Measurements from ENCODE around the gene MYOD1. TPM values are rescaled to one million over a fixed set of nuclear protein-coding genes. Genes with fewer than 3 reads are reported as not detected.

MYOD1 gene
- total RNA-seq, 1 experiment from 2014 or later = not detected

- Histone ChIP-seq H3K27ac (ENCODE audit: low read depth, low read length, poor library complexity, severe bottlenecking) (no peak overlapping the region), H3K27me3 (replicated peaks; ENCODE audit: insufficient read depth, low read depth, low read length, poor library complexity) (peaks cover 10% of the 10 kb centered on the region), H3K9me3 (ENCODE audit: low read depth, low read length, poor library complexity, severe bottlenecking) (no peaks in the 10 kb centered on the region), H3K4me1 (ENCODE audit: insufficient read depth, low read length, poor library complexity, severe bottlenecking) (no peaks in the 10 kb centered on the region), H3K4me3 (ENCODE audit: low read depth, low read length, poor library complexity, severe bottlenecking) (no peak overlapping the region), H3K36me3 (ENCODE audit: insufficient read depth, low read length, poor library complexity, severe bottlenecking) (no peaks in the 10 kb centered on the region)
- intact Hi-C loops (cut with micrococcal nuclease; ENCODE audit: unreplicated experiment) = loop anchor here (10.0 kb wide), 1 partner anchor 351 kb away; the partner anchor contains the start of gene KCNJ11
- ChIA-PET CTCF (interaction anchor here (1.6 kb wide), 1 partner anchor 237 kb away, joined by 8 read pairs; no protein-coding TSS in a partner anchor), POLR2A (ENCODE audit: low non-redundant PET) (no interaction called here)
- no TSS peak for BruUV-seq (replicated peaks)
- TF ChIP-seq EZH2 (IDR thresholded peaks at IDR 0.05; ENCODE audit: borderline replicate concordance, low read depth, low read length, poor library complexity, severe bottlenecking) (no peak), CTCF (conservative IDR thresholded peaks at IDR 0.05; ENCODE audit: low read depth, low read length) (peak; percentile 50)
- peak; percentile 19 for DNase-seq (ENCODE audit: low spot score)
Observed at GRCh38 chr11:17735818-17736578, 16.6 kb downstream of the MYOD1 start.

GRCh38 chr11:17736579-17736893, 17.2 kb downstream of the MYOD1 start:
- CTCF ChIA-PET = no interaction called here
- intact Hi-C loops (cut with micrococcal nuclease; ENCODE audit: unreplicated experiment) = loop anchor here (10.0 kb wide), 1 partner anchor 352 kb away; the partner anchor contains the start of gene KCNJ11
- H3K27me3 ChIP-seq (replicated peaks; ENCODE audit: insufficient read depth, low read depth, low read length, poor library complexity) = peaks cover 10% of the 10 kb centered on the region
- TF ChIP-seq EZH2 (IDR thresholded peaks at IDR 0.05; ENCODE audit: borderline replicate concordance, low read depth, low read length, poor library complexity, severe bottlenecking) (no peak), CTCF (conservative IDR thresholded peaks at IDR 0.05; ENCODE audit: low read depth, low read length) (no peak)
- no peaks in the 10 kb centered on the region for H3K4me1 ChIP-seq (ENCODE audit: insufficient read depth, low read length, poor library complexity, severe bottlenecking)
- no peaks in the 10 kb centered on the region for H3K36me3 ChIP-seq (ENCODE audit: insufficient read depth, low read length, poor library complexity, severe bottlenecking)
- no peak overlapping the region for H3K4me3 ChIP-seq (ENCODE audit: low read depth, low read length, poor library complexity, severe bottlenecking)
- DNase-seq (ENCODE audit: low spot score) = no peak
- H3K27ac ChIP-seq (ENCODE audit: low read depth, low read length, poor library complexity, severe bottlenecking) = no peak overlapping the region
- BruUV-seq (replicated peaks) = no TSS peak
- POLR2A ChIA-PET (ENCODE audit: low non-redundant PET) = no interaction called here
- H3K9me3 ChIP-seq (ENCODE audit: low read depth, low read length, poor library complexity, severe bottlenecking) = no peaks in the 10 kb centered on the region

GRCh38 chr11:17736930-17737817, 17.8 kb downstream of the MYOD1 start:
- no TSS peak for BruUV-seq (replicated peaks)
- Histone ChIP-seq H3K4me1 (ENCODE audit: insufficient read depth, low read length, poor library complexity, severe bottlenecking) (no peaks in the 10 kb centered on the region), H3K27me3 (replicated peaks; ENCODE audit: insufficient read depth, low read depth, low read length, poor library complexity) (peaks cover 10% of the 10 kb centered on the region), H3K4me3 (ENCODE audit: low read depth, low read length, poor library complexity, severe bottlenecking) (no peak overlapping the region), H3K36me3 (ENCODE audit: insufficient read depth, low read length, poor library complexity, severe bottlenecking) (no peaks in the 10 kb centered on the region), H3K9me3 (ENCODE audit: low read depth, low read length, poor library complexity, severe bottlenecking) (no peaks in the 10 kb centered on the region), H3K27ac (ENCODE audit: low read depth, low read length, poor library complexity, severe bottlenecking) (no peak overlapping the region)
- CTCF ChIA-PET = no interaction called here
- intact Hi-C loops (cut with micrococcal nuclease; ENCODE audit: unreplicated experiment) = loop anchor here (10.0 kb wide), 1 partner anchor 352 kb away; the partner anchor contains the start of gene KCNJ11
- no peak for TF ChIP-seq EZH2 (IDR thresholded peaks at IDR 0.05; ENCODE audit: borderline replicate concordance, low read depth, low read length, poor library complexity, severe bottlenecking)
- no peak for TF ChIP-seq CTCF (conservative IDR thresholded peaks at IDR 0.05; ENCODE audit: low read depth, low read length)
- POLR2A ChIA-PET (ENCODE audit: low non-redundant PET) = no interaction called here
- DNase-seq (ENCODE audit: low spot score) = no peak
